Measurements from ENCODE around the gene HACL1.

- TF ChIP-seq, protein P1, sequence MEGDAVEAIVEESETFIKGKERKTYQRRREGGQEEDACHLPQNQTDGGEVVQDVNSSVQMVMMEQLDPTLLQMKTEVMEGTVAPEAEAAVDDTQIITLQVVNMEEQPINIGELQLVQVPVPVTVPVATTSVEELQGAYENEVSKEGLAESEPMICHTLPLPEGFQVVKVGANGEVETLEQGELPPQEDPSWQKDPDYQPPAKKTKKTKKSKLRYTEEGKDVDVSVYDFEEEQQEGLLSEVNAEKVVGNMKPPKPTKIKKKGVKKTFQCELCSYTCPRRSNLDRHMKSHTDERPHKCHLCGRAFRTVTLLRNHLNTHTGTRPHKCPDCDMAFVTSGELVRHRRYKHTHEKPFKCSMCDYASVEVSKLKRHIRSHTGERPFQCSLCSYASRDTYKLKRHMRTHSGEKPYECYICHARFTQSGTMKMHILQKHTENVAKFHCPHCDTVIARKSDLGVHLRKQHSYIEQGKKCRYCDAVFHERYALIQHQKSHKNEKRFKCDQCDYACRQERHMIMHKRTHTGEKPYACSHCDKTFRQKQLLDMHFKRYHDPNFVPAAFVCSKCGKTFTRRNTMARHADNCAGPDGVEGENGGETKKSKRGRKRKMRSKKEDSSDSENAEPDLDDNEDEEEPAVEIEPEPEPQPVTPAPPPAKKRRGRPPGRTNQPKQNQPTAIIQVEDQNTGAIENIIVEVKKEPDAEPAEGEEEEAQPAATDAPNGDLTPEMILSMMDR (conservative IDR thresholded peaks at IDR 0.05; ENCODE audit: low read depth, low read length) = no peak
- TF ChIP-seq EZH2 (IDR thresholded peaks at IDR 0.05; ENCODE audit: low read length, unreplicated experiment) = no peak
- no peak for TF ChIP-seq EZH2phosphoT487 (IDR thresholded peaks at IDR 0.05; ENCODE audit: borderline replicate concordance, low read length)
Measured at GRCh38 chr3:15628967-15629366, 27.6 kb upstream of the HACL1 start.
